Measurements from ENCODE around the gene CD109. TPM values are rescaled to one million over a fixed set of nuclear protein-coding genes. Genes with fewer than 3 reads are reported as not detected.

CD109 gene
- total and polyA plus RNA-seq, 2 of the 4 experiments (the other 2 are of a cell fraction): 3.6 to 5.0 TPM

- ATAC-seq (ENCODE audit: low read depth) (no peak), DNase-seq (no peak)
- H4K20me1 ChIP-seq (ENCODE audit: insufficient read depth, low read length): no peaks in the 10 kb centered on the region
- BruUV-seq (replicated peaks): no TSS peak
- peaks cover 2% of the 10 kb centered on the region; the same call in 1 of the 2 replicates for H3K9me1 ChIP-seq (ENCODE audit: insufficient read depth, low read length)
- H2AK9ac ChIP-seq (replicated peaks; ENCODE audit: low read depth, low read length, poor library complexity): no peak overlapping the region
- WGBS, 2 experiments (ENCODE audit: extremely low coverage in 2 of 2, insufficient read length in 1 of 2): no CpG with 5 or more reads among the region's 1 CpG
- no peak overlapping the region for H2BK15ac ChIP-seq (ENCODE audit: low read depth, low read length)
- H3K18ac ChIP-seq (ENCODE audit: low read depth, low read length): no peak overlapping the region
- no peak overlapping the region for H3K23ac ChIP-seq (ENCODE audit: low read depth, low read length)
- H3K9me3 ChIP-seq (ENCODE audit: control insufficient read depth, insufficient read depth, low read length): no peaks in the 10 kb centered on the region
- H3K79me1 ChIP-seq (ENCODE audit: low read depth in 1 of 2, low read length in 2 of 2): no peaks in the 10 kb centered on the region
- no peaks in the 10 kb centered on the region for H3K27me3 ChIP-seq (ENCODE audit: control insufficient read depth, insufficient read depth, low read length)
- no peak overlapping the region for H4K5ac ChIP-seq (ENCODE audit: low read depth, low read length)
- H2BK120ac ChIP-seq (ENCODE audit: low read depth, low read length): no peak overlapping the region
- dilution Hi-C loops (cut with HindIII; ENCODE audit: low sequenced_read_pairs, unreplicated experiment) (no loop called here), intact Hi-C loops (cut with micrococcal nuclease) (no loop called here), in situ Hi-C loops (cut with MboI; ENCODE audit: low sequenced_read_pairs) (no loop called here)
- H3K36me3 ChIP-seq (ENCODE audit: control insufficient read depth, insufficient read depth, low read length): no peaks in the 10 kb centered on the region
- no peak overlapping the region for H3K4ac ChIP-seq (ENCODE audit: low read depth, low read length)
- H3K27ac ChIP-seq (ENCODE audit: insufficient read depth, low read length): no peak overlapping the region
- no peak overlapping the region for H3K56ac ChIP-seq (ENCODE audit: extremely low read depth, insufficient read depth, low read length)
- TF ChIP-seq, protein P1, sequence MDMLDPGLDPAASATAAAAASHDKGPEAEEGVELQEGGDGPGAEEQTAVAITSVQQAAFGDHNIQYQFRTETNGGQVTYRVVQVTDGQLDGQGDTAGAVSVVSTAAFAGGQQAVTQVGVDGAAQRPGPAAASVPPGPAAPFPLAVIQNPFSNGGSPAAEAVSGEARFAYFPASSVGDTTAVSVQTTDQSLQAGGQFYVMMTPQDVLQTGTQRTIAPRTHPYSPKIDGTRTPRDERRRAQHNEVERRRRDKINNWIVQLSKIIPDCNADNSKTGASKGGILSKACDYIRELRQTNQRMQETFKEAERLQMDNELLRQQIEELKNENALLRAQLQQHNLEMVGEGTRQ (IDR thresholded peaks at IDR 0.05; ENCODE audit: low read depth, low read length): no peak
- TF ChIP-seq RAD21 (IDR thresholded peaks at IDR 0.05; ENCODE audit: low read length) (no peak), RFX5 (IDR thresholded peaks at IDR 0.05; ENCODE audit: low read depth, low read length) (no peak), CEBPB (IDR thresholded peaks at IDR 0.05; ENCODE audit: low read depth, low read length) (no peak), MXI1 (IDR thresholded peaks at IDR 0.05; ENCODE audit: borderline replicate concordance, low read depth, low read length) (no peak), POLR2A (IDR thresholded peaks at IDR 0.05; ENCODE audit: low read depth, low read length) (no peak), MAFK (IDR thresholded peaks at IDR 0.05; ENCODE audit: low read depth, low read length) (no peak), NFE2L2 (IDR thresholded peaks at IDR 0.05; ENCODE audit: low read depth, low read length) (no peak), BHLHE40 (IDR thresholded peaks at IDR 0.05; ENCODE audit: low read depth, low read length) (no peak), FOS (IDR thresholded peaks at IDR 0.05; ENCODE audit: low read depth, low read length) (no peak), RCOR1 (IDR thresholded peaks at IDR 0.05; ENCODE audit: insufficient replicate concordance, low read length) (no peak), CHD1 (IDR thresholded peaks at IDR 0.05; ENCODE audit: low read depth, low read length) (no peak), SMC3 (IDR thresholded peaks at IDR 0.05; ENCODE audit: low read depth, low read length) (no peak), MAZ (IDR thresholded peaks at IDR 0.05; ENCODE audit: borderline replicate concordance, low read depth, low read length) (no peak)
- TF ChIP-seq, protein P2, sequence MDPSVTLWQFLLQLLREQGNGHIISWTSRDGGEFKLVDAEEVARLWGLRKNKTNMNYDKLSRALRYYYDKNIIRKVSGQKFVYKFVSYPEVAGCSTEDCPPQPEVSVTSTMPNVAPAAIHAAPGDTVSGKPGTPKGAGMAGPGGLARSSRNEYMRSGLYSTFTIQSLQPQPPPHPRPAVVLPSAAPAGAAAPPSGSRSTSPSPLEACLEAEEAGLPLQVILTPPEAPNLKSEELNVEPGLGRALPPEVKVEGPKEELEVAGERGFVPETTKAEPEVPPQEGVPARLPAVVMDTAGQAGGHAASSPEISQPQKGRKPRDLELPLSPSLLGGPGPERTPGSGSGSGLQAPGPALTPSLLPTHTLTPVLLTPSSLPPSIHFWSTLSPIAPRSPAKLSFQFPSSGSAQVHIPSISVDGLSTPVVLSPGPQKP (IDR thresholded peaks at IDR 0.05; ENCODE audit: borderline replicate concordance, low read depth, low read length): no peak
- no peak overlapping the region for H3K14ac ChIP-seq (replicated peaks; ENCODE audit: low read depth, low read length)
- no peak overlapping the region for H4K8ac ChIP-seq (ENCODE audit: low read depth in 2 of 2, low read length in 2 of 2)
- no peak overlapping the region for H2AK5ac ChIP-seq (ENCODE audit: low read depth, low read length)
- no peak overlapping the region for H2AFZ ChIP-seq (replicated peaks; ENCODE audit: low read length, poor library complexity)
- no peaks in the 10 kb centered on the region for H3K4me1 ChIP-seq (ENCODE audit: control insufficient read depth, insufficient read depth, low read length)
- H3K4me3 ChIP-seq (ENCODE audit: insufficient read depth, low read depth, low read length): no peak overlapping the region
- no peak overlapping the region for H4K91ac ChIP-seq (ENCODE audit: insufficient read depth, low read depth, low read length)
- POLR2A ChIA-PET (ENCODE audit: unreplicated experiment): no interaction called here
- CTCF ChIA-PET: interaction anchor here (0.6 kb wide), 1 partner anchor 21 kb away, joined by 5 read pairs; no protein-coding TSS in a partner anchor
- H3K4me2 ChIP-seq (ENCODE audit: low read depth, low read length): no peak overlapping the region
- no peak overlapping the region for H2BK5ac ChIP-seq (ENCODE audit: low read depth, low read length, poor library complexity, severe bottlenecking)
- H3K9ac ChIP-seq (ENCODE audit: low read depth, low read length): no peak overlapping the region
- H2BK20ac ChIP-seq (ENCODE audit: low read depth, low read length): no peak overlapping the region
These were observed 28.2 kb upstream of the CD109 start for GRCh38 chr6:73667798-73668197.

Measured in IMR-90 (cell line).